Measurements from ENCODE around the gene ZNF226.
"Not testable (repeated sequence)": the region's sequence is repeated elsewhere in the genome, so short reads cannot be mapped to it uniquely, and the experiment has no call there.

Gene ZNF226

GRCh38 chr19:44207126-44207803, 42.4 kb downstream of the ZNF226 start:
- peak; percentile 43 to 55 for DNase-seq (ENCODE audit: extremely low read depth in 1 of 2, low read depth in 1 of 2)

- DNase-seq (ENCODE audit: extremely low read depth in 1 of 2, low read depth in 1 of 2) = peak; percentile 55 to 71
These were observed 47.5 kb downstream of the ZNF226 start, which contains the start of gene ZNF227 for GRCh38 chr19:44212250-44212865. TSS of gene ZNF227 (plus strand) at chr19:44212532. CDS start at chr19:44217793, 5,261 bp downstream.

- DNase-seq (ENCODE audit: extremely low read depth in 1 of 2, low read depth in 1 of 2) = no peak
These were observed 48.0 kb downstream of the ZNF226 start for GRCh38 chr19:44212866-44213346.

GRCh38 chr19:44219926-44220325, 55.0 kb downstream of the ZNF226 start:
- not testable (repeated sequence) for DNase-seq (ENCODE audit: extremely low read depth in 1 of 2, low read depth in 1 of 2)

- DNase-seq (ENCODE audit: extremely low read depth in 1 of 2, low read depth in 1 of 2) = not testable (repeated sequence)
These were observed 55.9 kb downstream of the ZNF226 start for GRCh38 chr19:44220761-44221160.

- not testable (repeated sequence) for DNase-seq (ENCODE audit: extremely low read depth in 1 of 2, low read depth in 1 of 2)
These were observed 56.4 kb downstream of the ZNF226 start for GRCh38 chr19:44221291-44221690.
